Measurements from ENCODE around the gene USF2.

The USF2 gene

DNA sequence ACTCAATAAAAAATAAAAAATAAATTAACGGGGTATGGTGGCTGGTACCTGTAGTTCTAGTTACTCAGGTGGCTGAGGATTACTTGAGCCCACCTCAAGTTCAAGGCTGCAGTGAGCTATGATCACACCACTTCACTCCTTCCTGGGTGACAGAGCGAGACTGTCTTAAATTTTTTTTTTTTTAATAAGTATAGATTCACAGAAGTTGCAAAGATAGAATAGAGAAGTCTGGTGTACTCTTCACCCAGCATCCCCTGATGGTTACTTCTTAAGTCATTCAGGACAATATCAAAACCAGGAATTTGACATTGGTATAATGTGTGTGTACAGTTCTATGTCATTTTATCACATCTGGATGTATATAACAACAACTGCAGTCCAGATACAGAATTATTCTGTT, 52.5 kb downstream of the USF2 start:
- TF ChIP-seq, protein P1, sequence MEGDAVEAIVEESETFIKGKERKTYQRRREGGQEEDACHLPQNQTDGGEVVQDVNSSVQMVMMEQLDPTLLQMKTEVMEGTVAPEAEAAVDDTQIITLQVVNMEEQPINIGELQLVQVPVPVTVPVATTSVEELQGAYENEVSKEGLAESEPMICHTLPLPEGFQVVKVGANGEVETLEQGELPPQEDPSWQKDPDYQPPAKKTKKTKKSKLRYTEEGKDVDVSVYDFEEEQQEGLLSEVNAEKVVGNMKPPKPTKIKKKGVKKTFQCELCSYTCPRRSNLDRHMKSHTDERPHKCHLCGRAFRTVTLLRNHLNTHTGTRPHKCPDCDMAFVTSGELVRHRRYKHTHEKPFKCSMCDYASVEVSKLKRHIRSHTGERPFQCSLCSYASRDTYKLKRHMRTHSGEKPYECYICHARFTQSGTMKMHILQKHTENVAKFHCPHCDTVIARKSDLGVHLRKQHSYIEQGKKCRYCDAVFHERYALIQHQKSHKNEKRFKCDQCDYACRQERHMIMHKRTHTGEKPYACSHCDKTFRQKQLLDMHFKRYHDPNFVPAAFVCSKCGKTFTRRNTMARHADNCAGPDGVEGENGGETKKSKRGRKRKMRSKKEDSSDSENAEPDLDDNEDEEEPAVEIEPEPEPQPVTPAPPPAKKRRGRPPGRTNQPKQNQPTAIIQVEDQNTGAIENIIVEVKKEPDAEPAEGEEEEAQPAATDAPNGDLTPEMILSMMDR (IDR thresholded peaks at IDR 0.05; ENCODE audit: low read depth, low read length), result no peak
- H3K4me3 ChIP-seq (replicated peaks in 1 of 2; ENCODE audit: low read depth in 2 of 2, low read length in 2 of 2), result no peak overlapping the region
- no peak for DNase-seq (ENCODE audit: low read depth in 2 of 2)

DNA sequence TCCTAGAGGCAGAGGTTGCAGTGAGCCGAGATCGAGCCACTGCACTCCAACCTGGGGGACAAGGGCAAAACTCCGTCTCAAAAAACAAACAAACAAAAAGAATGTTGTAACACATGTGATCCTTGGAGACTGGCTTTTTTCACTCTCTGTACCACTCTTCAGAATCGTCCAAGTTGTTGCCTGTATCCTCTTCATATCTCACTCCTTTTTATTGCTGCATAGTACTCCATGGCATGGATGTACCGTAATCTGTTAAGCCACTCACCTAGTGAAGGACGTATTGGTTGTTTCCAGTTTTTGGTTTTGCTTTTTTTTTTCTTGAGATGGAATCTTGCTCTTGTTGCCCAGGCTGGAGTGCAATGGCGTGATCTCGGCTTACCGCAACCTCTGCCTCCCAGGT, 53.3 kb downstream of the USF2 start:
- DNase-seq (ENCODE audit: low read depth in 2 of 2), result no peak
- TF ChIP-seq, protein P1 (IDR thresholded peaks at IDR 0.05; ENCODE audit: low read depth, low read length), result no peak
- H3K4me3 ChIP-seq (replicated peaks in 1 of 2; ENCODE audit: low read depth in 2 of 2, low read length in 2 of 2), result no peak overlapping the region

DNA sequence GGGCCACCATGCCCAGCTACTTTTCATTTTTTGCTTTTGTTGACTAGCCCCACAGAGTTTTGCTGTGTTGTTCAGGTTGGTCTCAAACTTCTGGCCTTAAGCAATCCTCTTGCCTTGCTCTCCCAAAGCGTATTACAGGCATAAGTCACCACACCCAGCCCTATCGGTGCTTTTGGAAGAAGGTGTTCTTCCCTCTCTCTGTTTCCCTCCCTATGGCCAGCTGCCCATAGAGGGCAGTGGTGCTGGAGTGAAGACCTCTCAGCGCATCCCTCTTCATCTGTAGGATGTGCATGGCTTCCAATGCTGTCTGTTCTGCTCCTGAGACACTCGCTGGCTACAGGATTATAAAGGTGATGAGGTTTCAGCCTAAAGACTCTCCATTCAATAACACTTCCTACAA, 58.9 kb downstream of the USF2 start:
- DNase-seq (ENCODE audit: low read depth in 2 of 2), result no peak
- TF ChIP-seq, protein P1 (IDR thresholded peaks at IDR 0.05; ENCODE audit: low read depth, low read length), result no peak
- H3K4me3 ChIP-seq (replicated peaks in 1 of 2; ENCODE audit: low read depth in 2 of 2, low read length in 2 of 2), result no peak overlapping the region

DNA sequence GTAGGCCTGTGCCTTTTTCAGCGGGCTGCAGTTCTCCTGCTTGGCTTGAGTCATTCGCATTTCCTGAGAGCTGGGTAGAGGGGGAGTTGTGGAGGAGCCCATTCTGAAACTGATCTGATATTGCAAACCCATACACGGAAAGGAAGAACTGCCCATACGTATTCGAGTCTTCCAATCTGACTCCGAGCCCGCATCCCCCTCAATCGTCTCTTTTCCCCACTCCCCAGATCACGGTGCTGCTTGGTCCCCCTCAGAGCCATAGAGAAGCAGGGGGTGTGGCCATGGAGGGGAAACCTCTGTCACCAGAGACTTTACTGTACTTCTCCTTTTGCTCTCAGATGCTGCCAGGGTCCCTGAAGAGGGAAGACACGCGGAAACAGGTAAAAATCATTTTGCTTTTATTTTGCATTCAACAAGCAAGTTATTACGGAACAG, 60.1 kb downstream of the USF2 start, which contains the start of gene CD22:
CD22 (plus strand) TSS at position 337 of the 435 bp plus-strand sequence. CDS start 2,854 bp downstream, outside the sequence.
- H3K4me3 ChIP-seq (replicated peaks in 1 of 2; ENCODE audit: low read depth in 2 of 2, low read length in 2 of 2), result no peak within 1 kb of the TSS
- TF ChIP-seq, protein P1 (IDR thresholded peaks at IDR 0.05; ENCODE audit: low read depth, low read length), result no peak
- DNase-seq (ENCODE audit: low read depth in 2 of 2), result no peak

DNA sequence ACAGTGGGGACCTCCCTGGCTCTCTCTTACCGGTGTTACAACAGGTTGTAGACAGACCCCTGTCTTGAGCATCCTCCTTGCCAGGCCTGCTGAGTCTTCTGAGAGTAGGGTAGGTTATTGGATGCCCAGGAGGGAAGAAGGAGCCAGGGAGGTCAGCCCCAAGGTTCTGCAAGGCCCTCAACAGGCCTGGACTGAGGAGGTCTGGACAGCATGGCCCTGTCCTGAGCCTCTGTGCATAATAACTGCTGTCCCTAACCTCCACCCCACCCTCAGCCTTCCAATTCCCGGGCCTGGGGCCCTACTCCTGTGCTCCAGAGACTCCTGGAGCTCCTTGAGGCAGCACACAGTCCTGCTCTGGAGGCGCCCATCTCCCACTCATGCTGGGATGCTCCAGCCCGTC, 60.6 kb downstream of the USF2 start:
- TF ChIP-seq, protein P1 (IDR thresholded peaks at IDR 0.05; ENCODE audit: low read depth, low read length), result no peak

More for the DNA sequence above, 60.6 kb downstream of the USF2 start:
- no peak for DNase-seq (ENCODE audit: low read depth in 2 of 2)
- no peak overlapping the region for H3K4me3 ChIP-seq (replicated peaks in 1 of 2; ENCODE audit: low read depth in 2 of 2, low read length in 2 of 2)
